ENCODE data around the gene UGT2B10.

UGT2B10 gene

GRCh38 chr4:68871809-68872642 is 56.2 kb downstream of the UGT2B10 start:
- no peak for DNase-seq

- no peak for DNase-seq
Observed at GRCh38 chr4:68872643-68873502, 57.1 kb downstream of the UGT2B10 start.

GRCh38 chr4:68874507-68874906 is 58.7 kb downstream of the UGT2B10 start:
- DNase-seq = no peak

GRCh38 chr4:68877555-68877954 is 61.8 kb downstream of the UGT2B10 start:
- no peak for DNase-seq

- no peak for DNase-seq
Observed at GRCh38 chr4:68878048-68878447, 62.3 kb downstream of the UGT2B10 start.
